ENCODE results near the gene SKAP2.

Gene SKAP2

GRCh38 chr7:26670841-26671240 is 193.5 kb downstream of the SKAP2 start:
- Histone ChIP-seq H3K9me3 (ENCODE audit: insufficient read depth, low read depth, low read length) (no peaks in the 10 kb centered on the region), H3K27me3 (ENCODE audit: insufficient read depth, low read length) (no peaks in the 10 kb centered on the region), H3K4me1 (ENCODE audit: insufficient read depth, low read length) (0 out of 2 replicates have a peak, but pooled peaks cover 2% of the 10 kb centered on the region), H3K9ac (ENCODE audit: low read depth, low read length) (no peak overlapping the region), H3K27ac (ENCODE audit: low read length) (no peak overlapping the region), H3K36me3 (ENCODE audit: insufficient read depth, low read depth, low read length) (no peaks in the 10 kb centered on the region), H3K4me3 (ENCODE audit: low read length) (no peak overlapping the region)

DNA sequence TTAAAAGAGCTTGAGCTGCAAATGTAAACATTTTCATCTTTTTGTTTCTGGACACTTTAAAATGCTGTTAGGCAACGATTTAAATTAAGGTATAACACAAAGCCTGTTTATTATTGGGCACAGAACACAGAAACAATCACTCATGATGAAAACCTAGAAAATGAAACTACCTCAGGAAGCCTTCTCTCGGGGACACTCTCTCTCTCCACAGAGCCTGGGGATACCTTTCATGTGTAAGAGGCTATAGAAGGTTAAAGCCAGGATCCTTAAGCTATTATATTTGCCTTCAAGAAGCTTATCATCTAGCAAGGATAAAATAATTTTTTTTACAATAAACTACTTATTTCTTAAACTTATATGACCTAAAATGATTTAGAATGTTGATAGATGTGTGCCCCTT is 194.1 kb downstream of the SKAP2 start:
- no peak overlapping the region for H3K27ac ChIP-seq (ENCODE audit: low read length)
- H3K36me3 ChIP-seq (ENCODE audit: insufficient read depth, low read depth, low read length) = no peaks in the 10 kb centered on the region
- H3K4me3 ChIP-seq (ENCODE audit: low read length) = no peak overlapping the region
- no peaks in the 10 kb centered on the region for H3K9me3 ChIP-seq (ENCODE audit: insufficient read depth, low read depth, low read length)
- H3K4me1 ChIP-seq (ENCODE audit: insufficient read depth, low read length) = 0 out of 2 replicates have a peak, but pooled peaks cover 2% of the 10 kb centered on the region
- no peak overlapping the region for H3K9ac ChIP-seq (ENCODE audit: low read depth, low read length)
- H3K27me3 ChIP-seq (ENCODE audit: insufficient read depth, low read length) = no peaks in the 10 kb centered on the region

- Histone ChIP-seq H3K36me3 (ENCODE audit: insufficient read depth, low read depth, low read length) (no peaks in the 10 kb centered on the region), H3K4me1 (ENCODE audit: insufficient read depth, low read length) (0 out of 2 replicates have a peak, but pooled peaks cover 2% of the 10 kb centered on the region), H3K4me3 (ENCODE audit: low read length) (no peak overlapping the region), H3K9ac (ENCODE audit: low read depth, low read length) (no peak overlapping the region), H3K27me3 (ENCODE audit: insufficient read depth, low read length) (no peaks in the 10 kb centered on the region), H3K9me3 (ENCODE audit: insufficient read depth, low read depth, low read length) (no peaks in the 10 kb centered on the region), H3K27ac (ENCODE audit: low read length) (no peak overlapping the region)
Observed at GRCh38 chr7:26668821-26669220, 195.6 kb downstream of the SKAP2 start.

DNA sequence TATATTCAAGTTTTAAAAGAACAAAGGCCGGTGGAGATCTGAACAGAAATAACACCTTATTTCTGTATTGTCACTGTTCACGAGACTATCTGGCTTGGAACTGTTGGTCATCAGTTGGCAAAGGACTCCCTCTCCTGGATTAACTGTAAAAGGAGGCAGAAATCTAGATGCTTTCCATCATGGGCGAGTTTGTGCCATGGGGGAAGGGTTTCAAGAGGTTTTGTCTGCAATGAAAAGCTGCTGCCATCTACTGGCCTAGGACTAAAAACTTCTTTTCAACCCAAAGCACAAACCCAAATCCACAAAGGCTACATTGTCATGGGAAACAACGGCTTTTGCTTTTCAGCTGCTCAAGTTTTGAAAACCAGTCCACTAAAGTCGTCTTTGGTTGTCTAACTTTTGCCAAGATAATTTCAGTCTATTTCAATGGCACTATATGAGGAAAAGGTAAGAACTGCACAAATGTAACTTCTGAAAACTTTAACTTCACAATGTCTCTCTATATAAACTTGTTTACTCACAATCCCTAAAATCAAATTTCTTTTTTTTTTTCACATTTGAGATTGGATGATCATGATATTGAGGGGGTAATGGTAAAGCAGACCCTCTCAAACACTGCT is 196.8 kb downstream of the SKAP2 start:
- no peak overlapping the region for H3K4me3 ChIP-seq (ENCODE audit: low read length)
- no peaks in the 10 kb centered on the region for H3K36me3 ChIP-seq (ENCODE audit: insufficient read depth, low read depth, low read length)
- no peak overlapping the region for H3K9ac ChIP-seq (ENCODE audit: low read depth, low read length)
- H3K4me1 ChIP-seq (ENCODE audit: insufficient read depth, low read length) = 0 out of 2 replicates have a peak, but pooled peaks cover 2% of the 10 kb centered on the region
- H3K27ac ChIP-seq (ENCODE audit: low read length) = no peak overlapping the region
- no peaks in the 10 kb centered on the region for H3K9me3 ChIP-seq (ENCODE audit: insufficient read depth, low read depth, low read length)
- no peaks in the 10 kb centered on the region for H3K27me3 ChIP-seq (ENCODE audit: insufficient read depth, low read length)

DNA sequence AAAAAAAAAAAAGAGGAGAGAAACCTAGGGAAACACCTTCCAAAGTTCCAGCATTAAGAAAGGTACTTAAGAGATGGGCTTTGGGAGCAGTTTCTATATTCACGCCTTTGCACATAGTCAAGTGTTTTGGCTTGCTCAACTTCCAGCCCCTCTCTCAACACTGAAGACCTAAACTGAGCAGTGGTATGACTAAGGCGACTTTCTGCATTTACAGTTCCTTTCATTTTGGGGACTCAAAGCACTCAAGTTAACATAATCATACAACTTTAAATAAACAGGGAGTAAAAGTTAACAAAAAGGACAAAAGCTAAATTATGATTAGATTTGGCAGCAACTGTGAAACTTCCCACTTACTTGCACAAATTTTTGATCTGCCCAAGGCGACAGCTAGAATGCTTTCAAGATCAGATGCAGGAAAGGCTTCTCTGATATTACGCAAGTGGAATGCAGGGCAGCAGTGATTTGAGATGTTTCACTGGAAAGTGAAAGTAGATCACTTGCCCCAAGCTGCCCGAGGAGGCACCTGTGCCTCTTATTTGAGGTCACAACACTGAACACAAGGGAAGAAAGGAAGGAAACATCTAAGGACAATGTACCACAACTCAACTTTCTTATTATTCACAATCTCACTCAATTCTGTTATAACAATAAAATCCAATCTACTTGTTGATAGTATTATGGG is 199.5 kb downstream of the SKAP2 start:
- H3K36me3 ChIP-seq (ENCODE audit: insufficient read depth, low read depth, low read length) = no peaks in the 10 kb centered on the region
- H3K9me3 ChIP-seq (ENCODE audit: insufficient read depth, low read depth, low read length) = no peaks in the 10 kb centered on the region
- H3K4me1 ChIP-seq (ENCODE audit: insufficient read depth, low read length) = no peaks in the 10 kb centered on the region
- H3K27ac ChIP-seq (ENCODE audit: low read length) = no peak overlapping the region
- no peak overlapping the region for H3K4me3 ChIP-seq (ENCODE audit: low read length)
- no peak overlapping the region for H3K9ac ChIP-seq (ENCODE audit: low read depth, low read length)
- no peaks in the 10 kb centered on the region for H3K27me3 ChIP-seq (ENCODE audit: insufficient read depth, low read length)

DNA sequence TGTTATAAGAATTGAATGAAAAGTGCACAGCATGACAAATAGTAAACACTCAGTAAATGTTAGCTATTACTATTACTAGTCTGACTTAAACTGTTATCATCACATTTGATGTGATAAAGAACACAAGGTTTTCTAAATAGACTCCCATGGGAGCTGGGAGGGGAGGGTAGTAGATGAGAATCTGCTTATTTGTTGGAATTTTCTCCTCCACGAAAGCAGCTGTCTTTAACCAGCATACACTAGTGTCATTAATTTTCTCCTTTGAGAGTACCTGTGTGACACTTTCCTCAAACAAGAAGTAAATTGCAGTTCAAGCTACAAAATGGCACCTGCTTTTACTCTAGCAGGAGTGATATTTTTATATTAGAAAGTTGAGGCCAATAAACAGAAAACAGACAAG is 200.1 kb downstream of the SKAP2 start:
- Histone ChIP-seq H3K27me3 (ENCODE audit: insufficient read depth, low read length) (no peaks in the 10 kb centered on the region), H3K4me1 (ENCODE audit: insufficient read depth, low read length) (peaks cover under 1% of the 10 kb centered on the region; the same call in 1 of the 2 replicates), H3K4me3 (ENCODE audit: low read length) (no peak overlapping the region), H3K9me3 (ENCODE audit: insufficient read depth, low read depth, low read length) (no peaks in the 10 kb centered on the region), H3K9ac (ENCODE audit: low read depth, low read length) (no peak overlapping the region), H3K27ac (ENCODE audit: low read length) (no peak overlapping the region), H3K36me3 (ENCODE audit: insufficient read depth, low read depth, low read length) (no peaks in the 10 kb centered on the region)

GRCh38 chr7:26663874-26664273 is 200.5 kb downstream of the SKAP2 start:
- no peaks in the 10 kb centered on the region for H3K9me3 ChIP-seq (ENCODE audit: insufficient read depth, low read depth, low read length)

DNA sequence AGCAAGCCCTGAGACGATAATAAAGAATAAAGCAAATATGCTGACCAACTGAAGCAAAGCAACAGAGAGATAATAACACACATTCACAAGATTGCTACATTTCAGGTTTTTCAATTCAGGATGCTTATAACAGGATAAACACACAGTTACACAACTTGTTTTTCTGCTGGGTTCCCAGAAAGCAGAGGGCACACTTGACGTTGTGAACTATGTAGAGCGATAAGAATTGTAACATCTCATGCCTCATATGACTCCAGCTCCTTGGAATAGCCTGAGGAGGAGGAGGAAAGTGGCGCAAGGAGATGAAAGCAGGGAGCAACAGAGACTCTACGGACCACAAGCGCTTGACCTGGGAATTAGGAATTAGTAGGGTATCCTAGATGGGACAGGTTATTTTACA is 201.7 kb downstream of the SKAP2 start:
- no peak overlapping the region for H3K4me3 ChIP-seq (ENCODE audit: low read length)
- no peaks in the 10 kb centered on the region for H3K9me3 ChIP-seq (ENCODE audit: insufficient read depth, low read depth, low read length)
- no peaks in the 10 kb centered on the region for H3K27me3 ChIP-seq (ENCODE audit: insufficient read depth, low read length)
- no peaks in the 10 kb centered on the region for H3K36me3 ChIP-seq (ENCODE audit: insufficient read depth, low read depth, low read length)
- H3K4me1 ChIP-seq (ENCODE audit: insufficient read depth, low read length) = peaks cover 16% of the 10 kb centered on the region; the same call in 1 of the 2 replicates
- H3K9ac ChIP-seq (ENCODE audit: low read depth, low read length) = no peak overlapping the region
- no peak overlapping the region for H3K27ac ChIP-seq (ENCODE audit: low read length)

More at GRCh38 chr7:26663874-26664273, 200.5 kb downstream of the SKAP2 start:
- H3K27me3 ChIP-seq (ENCODE audit: insufficient read depth, low read length) = no peaks in the 10 kb centered on the region
- H3K4me1 ChIP-seq (ENCODE audit: insufficient read depth, low read length) = peaks cover 4% of the 10 kb centered on the region; the same call in 1 of the 2 replicates
- no peak overlapping the region for H3K9ac ChIP-seq (ENCODE audit: low read depth, low read length)
- no peak overlapping the region for H3K4me3 ChIP-seq (ENCODE audit: low read length)
- no peaks in the 10 kb centered on the region for H3K36me3 ChIP-seq (ENCODE audit: insufficient read depth, low read depth, low read length)
- H3K27ac ChIP-seq (ENCODE audit: low read length) = no peak overlapping the region

DNA sequence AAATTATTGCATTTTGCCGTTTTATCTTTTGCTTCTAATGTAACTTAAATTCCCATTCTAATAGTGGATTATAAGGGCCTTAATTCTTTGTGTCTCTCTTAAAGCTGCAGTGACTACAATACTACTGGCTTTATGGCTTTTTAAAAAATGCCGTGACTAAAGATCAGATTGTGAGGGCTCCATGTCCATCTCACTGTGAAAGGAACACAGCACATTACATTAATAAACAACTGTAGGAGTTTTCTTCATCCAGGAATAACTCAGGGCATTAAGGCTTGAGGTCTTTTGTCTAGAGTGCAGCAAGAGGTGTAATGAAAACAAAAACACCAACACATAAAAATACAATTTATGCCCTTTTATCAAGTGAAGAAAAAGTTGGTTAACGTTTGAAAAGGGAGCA is 205.3 kb downstream of the SKAP2 start:
- no peaks in the 10 kb centered on the region for H3K27me3 ChIP-seq (ENCODE audit: insufficient read depth, low read length)

DNA sequence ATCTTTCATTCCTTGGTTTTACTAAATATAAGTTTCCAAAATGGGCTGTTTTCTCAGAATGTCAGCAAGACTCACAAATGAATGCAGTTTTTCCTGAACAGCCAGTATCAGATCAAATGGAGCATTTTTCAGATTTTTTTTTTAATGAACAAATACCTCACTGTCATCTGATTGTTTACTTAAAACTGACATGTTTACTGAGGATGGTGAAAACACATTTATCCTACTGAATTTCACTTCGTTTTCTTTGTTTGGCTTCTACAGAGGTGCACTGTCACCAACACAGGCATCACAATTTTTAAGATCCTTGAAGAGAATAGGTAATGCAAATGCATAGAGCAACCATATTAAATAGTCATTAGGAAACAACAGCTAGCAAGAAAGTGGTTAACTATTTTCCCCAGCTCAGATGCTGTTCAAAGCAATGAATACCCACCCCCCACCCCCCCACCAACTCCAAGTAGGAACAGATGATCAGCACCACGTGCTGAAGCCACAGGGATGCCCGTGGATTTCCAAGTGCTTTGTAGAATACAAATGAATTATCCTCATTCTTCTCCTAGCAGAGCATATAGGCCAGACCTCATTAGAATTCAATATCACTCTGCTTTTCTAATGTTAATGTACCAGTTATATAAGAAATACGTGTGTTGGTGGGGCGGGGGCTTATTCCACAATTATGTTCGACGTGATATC is 205.9 kb downstream of the SKAP2 start:
- Histone ChIP-seq H3K36me3 (ENCODE audit: insufficient read depth, low read depth, low read length) (no peaks in the 10 kb centered on the region), H3K4me1 (ENCODE audit: insufficient read depth, low read length) (peaks cover 49% of the 10 kb centered on the region), H3K27me3 (ENCODE audit: insufficient read depth, low read length) (no peaks in the 10 kb centered on the region), H3K9ac (ENCODE audit: low read depth, low read length) (peak overlapping the region; percentile 62; the same call in 1 of the 2 replicates), H3K9me3 (ENCODE audit: insufficient read depth, low read depth, low read length) (no peaks in the 10 kb centered on the region), H3K27ac (ENCODE audit: low read length) (no peak overlapping the region), H3K4me3 (ENCODE audit: low read length) (peak overlapping the region; percentile 61)

More for the DNA sequence above, 205.3 kb downstream of the SKAP2 start:
- H3K9me3 ChIP-seq (ENCODE audit: insufficient read depth, low read depth, low read length) = no peaks in the 10 kb centered on the region
- no peak overlapping the region for H3K4me3 ChIP-seq (ENCODE audit: low read length)
- peaks cover 44% of the 10 kb centered on the region for H3K4me1 ChIP-seq (ENCODE audit: insufficient read depth, low read length)
- no peak overlapping the region for H3K9ac ChIP-seq (ENCODE audit: low read depth, low read length)
- no peaks in the 10 kb centered on the region for H3K36me3 ChIP-seq (ENCODE audit: insufficient read depth, low read depth, low read length)
- no peak overlapping the region for H3K27ac ChIP-seq (ENCODE audit: low read length)

DNA sequence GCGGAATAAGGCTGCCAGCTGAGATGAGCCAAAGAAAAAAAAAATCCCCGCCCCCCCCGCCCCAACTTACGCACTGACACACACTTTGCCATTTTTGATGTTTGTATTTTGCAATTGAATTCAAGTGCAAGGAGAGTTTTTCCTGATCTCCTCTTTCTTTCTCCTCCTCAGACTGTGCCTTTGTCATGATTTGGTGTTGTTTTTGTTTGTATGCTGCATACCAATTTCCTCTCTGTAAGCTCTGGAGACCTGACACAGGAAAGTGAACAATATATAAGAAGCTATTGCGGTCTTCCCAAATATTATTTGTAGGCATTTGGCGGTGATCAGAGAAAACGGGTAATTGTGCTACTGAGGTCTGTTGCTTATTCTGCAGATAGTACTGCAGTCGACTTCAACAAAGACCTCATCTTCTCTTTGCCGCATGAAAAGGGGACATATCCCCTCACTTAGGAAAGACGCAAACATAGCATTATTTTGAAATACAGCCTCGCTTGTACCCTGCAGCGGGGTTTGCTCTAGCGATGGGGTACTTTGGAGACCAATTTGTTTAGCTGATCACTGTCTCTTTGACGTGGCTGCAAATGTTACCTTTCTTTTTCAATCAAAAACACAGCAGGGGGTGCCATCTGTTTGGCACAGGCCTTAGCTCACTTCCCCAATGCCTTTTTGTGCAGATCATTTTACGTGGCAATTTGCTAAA is 206.6 kb downstream of the SKAP2 start:
- Histone ChIP-seq H3K27ac (ENCODE audit: low read length) (no peak overlapping the region), H3K27me3 (ENCODE audit: insufficient read depth, low read length) (no peaks in the 10 kb centered on the region), H3K4me1 (ENCODE audit: insufficient read depth, low read length) (peaks cover 49% of the 10 kb centered on the region), H3K9ac (ENCODE audit: low read depth, low read length) (peak overlapping the region; percentile 62; the same call in 1 of the 2 replicates), H3K9me3 (ENCODE audit: insufficient read depth, low read depth, low read length) (no peaks in the 10 kb centered on the region), H3K4me3 (ENCODE audit: low read length) (peak overlapping the region; percentile 61), H3K36me3 (ENCODE audit: insufficient read depth, low read depth, low read length) (no peaks in the 10 kb centered on the region)

All from iPS-20b (cell line).